ENCODE measurements around the gene GNG4.
"Not testable (repeated sequence)": the region's sequence is repeated elsewhere in the genome, so short reads cannot be mapped to it uniquely, and the experiment has no call there.

The GNG4 gene

DNA sequence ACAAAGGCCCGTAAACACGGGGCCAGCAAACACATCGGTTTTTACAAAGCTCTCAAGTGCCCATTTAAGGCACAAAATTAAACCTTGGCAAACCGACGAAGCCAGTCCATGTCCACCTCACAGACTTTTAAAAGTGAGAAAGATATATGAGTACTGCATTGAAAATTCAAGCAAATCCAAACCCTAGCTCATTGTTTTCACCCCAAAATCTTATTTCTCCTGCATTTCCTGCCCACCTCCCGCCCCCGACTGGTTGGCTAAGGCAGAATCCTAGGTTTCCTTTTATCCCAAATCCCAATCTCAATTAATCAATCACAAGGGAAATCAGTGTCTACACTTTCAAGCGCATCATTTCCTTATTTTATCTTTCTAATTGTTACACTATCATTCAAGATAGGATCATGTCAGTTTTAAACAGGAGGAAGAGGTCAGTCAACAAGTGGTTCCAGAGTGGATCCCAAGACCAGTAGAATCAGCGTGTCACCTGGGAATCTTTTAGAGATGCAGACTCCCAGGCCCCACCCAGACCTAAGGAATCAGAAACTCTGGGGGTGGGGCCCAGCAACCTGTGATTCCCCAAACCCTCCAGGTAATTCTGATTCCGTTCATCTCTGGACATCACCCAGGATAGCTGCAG is 1.7 kb upstream of the GNG4 start:
- DNase-seq: no peak
- intact Hi-C loops (cut with DNase I): no loop called here

DNA sequence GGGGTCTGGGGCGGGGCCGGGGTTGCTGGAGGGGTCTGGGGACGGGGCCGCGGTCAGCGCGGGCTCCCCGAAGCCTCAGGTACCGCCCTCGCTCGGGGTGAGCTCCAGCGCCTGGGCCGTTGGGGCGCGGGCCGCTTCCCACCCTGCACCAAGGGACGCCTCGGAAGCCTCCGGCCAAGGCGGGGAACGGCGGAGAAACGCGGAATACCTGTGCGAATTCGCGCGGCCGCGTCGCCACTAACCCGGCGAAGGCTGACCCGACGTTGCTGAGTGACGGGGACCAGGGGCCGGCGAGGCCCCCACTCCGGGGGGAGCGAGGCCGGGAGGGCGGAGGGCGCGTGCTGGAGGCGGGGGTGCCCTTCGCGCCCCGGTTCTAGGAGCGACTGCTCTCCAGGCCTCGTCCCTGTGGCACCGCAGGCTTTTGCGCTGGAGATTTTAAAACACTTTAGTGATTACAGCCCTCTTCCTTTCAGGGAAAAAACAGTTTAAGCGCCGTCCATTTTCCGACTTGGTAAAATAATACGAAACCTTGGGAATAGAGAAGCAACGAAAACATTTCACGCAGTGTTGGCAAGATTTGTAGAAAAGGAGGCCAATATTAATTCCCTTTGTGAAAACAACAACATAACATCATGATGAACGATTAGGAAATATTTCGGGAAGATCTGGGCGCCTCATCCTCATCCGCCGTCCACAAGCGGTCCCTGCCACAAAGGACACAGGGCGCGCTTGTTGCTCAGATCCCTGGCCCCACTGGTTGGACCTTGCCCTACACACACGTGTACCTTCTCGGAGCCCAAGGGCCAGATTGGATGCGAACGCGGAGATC is 971 bp upstream of the GNG4 start:
- intact Hi-C loops (cut with DNase I): no loop called here
- DNase-seq: peak in 1 of 42 donors; percentile 10

DNA sequence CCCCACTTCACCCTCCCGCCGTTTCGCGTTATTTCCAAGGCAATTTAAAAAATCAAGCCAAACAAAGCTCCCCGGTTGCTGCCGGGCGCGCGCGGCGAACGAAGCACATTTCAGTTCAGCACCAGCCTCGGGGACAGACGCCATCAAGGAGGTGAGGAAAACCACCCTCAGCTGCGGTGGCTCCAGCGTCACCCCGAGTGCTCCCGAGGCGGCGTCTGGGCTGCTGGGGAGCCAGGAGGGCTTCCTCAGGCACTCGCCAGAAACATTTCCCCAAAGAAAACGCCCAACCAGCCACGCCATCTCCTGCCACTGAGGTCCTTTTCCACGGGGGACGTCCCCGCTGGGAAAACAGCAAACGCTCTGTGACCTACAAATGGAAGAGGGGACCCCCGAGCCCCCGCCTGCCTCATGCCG is 623 bp downstream of the GNG4 start:
- intact Hi-C loops (cut with DNase I): no loop called here
- peak in 35 of 42 donors; percentile 28 to 73 (median 50) for DNase-seq

DNA sequence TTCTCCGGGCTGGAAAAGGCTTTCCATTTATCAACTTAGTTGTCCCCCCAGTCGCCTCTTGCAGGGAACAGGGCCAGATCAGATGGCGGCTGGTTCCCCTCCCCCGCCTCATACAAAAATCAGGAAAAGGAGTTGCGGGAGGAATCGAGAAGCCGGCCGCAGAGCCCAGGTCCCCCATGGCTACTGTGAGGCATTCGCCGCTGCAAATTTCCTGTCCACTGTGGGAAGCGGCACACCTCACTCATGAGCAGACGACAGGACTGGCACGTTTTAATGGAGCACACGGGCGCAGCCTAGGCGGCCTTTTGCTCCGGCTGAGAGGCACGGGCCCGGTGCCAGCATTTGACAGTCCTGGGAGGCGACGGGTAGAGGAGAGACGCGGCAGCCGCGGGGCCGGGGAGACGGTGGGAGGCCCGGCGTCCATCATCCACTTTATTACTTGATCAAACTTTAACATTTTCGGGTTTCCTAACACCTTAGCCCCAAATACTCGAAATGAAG is 1.1 kb downstream of the GNG4 start:
- intact Hi-C loops (cut with DNase I): no loop called here
- peak in 21 of 42 donors; percentile 19 to 67 (median 45) for DNase-seq

DNA sequence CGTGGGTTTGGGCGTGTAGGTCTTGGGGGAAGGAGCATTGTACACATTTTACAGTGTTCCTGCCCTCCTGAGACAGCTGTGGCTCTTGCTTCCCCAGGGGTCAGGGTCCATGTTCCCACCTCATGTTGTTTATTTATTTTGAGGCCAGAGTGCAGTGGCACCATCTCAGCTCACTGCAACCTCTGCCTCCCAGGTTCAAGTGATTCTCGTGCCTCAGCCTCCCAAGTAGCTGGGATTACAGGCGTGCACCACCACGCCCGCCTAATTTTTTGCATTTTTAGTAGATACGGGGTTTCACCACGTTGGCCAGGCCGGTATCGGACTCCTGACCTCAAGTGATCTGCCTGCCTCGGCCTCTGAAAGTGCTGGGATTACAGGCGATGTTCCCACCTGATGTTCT is 2.0 kb downstream of the GNG4 start:
- DNase-seq; intact Hi-C loops (cut with DNase I): not testable (repeated sequence)

DNA sequence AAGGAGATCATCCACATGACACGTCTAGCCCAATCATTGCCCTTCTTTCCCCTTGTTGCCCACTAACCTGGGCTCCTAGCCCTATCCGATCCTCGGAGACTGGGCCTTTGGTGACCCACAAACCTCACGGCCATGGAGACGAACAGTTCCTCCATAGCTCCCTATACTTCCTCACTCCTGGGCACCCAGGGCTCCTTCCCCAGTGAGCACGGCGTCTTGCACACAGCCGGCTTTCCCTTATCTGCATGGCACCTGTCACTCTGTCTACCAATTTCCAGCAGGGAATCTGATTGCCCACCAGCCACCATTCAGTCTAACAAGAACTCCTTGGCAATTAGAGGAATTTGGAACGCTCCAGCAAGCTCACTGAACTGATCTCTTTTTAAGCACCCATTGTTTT is 3.1 kb downstream of the GNG4 start:
- DNase-seq: no peak
- intact Hi-C loops (cut with DNase I): no loop called here

DNA sequence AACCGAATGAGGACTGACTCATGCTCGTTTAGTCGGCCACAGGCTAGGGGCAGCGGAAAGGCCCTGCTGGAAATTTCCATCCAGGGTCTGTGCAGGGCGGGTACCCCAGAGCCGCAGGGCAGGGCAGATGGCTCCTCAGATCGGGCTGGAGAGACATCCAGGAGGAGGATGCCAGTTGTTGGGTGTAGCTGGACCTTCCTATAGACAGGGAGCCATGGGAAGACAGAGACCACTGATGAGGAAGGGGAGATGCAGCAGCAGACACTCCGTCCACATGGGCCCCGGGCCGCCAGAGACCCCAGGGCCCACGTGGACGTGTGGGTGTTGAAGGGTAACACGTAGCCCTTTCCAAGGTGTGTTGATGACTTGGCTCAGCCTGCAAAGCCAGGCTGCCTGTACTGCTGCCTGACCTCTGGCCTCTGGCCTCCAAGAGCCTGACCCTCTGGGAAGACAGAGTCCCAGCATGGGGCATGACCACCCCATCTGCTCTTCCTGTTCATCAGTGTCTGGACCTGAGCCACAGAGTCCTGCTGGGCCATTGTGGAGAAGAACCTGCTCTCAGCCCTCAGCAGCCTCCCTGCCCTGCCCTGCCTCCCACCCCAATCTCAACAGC is 4.8 kb downstream of the GNG4 start:
- intact Hi-C loops (cut with DNase I): no loop called here

DNA sequence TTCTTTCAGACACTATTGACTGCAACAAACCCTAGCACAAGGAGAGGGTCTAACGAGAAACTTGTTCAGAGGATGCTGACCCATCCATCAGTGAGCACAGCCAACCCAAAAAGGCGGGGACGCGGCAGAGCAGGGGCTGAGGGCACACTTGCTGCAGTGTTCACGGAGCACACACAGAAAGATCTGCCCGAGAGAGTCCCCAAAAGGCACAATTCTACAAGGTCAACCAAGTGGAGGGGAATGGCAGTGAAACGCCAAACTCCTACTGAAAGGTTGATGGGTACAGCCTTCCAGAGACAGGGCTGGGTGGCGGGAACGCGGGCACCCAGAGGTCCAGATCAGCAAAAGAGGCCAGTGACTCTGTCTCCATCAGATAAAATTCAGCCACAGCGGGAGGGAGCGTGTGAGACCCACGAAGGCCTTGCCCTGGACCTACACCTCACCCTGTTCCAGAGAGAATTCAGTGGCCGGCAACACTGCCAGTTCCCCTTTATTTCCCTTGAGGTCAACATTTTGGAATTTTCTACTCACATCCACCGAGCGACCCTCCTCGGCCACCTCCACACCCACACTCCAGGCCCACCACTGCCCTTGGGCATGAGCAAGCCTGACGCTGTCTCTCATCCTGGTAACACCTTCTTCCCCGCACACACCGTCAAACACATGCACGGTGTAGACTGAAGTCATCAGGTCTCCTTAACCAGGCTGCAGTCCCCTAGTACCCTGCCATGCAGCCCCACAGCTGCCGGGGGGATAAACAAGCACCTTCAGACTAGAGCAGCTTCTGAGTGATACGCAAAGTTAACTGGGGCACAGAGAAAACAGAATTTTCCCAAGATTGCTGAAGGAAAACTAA is 5.5 kb downstream of the GNG4 start:
- intact Hi-C loops (cut with DNase I): no loop called here
- DNase-seq: peak in 2 of 42 donors; percentile 0 to 31

More for the DNA sequence above, 4.8 kb downstream of the GNG4 start:
- peak in 2 of 42 donors; percentile 0 to 22 for DNase-seq

DNA sequence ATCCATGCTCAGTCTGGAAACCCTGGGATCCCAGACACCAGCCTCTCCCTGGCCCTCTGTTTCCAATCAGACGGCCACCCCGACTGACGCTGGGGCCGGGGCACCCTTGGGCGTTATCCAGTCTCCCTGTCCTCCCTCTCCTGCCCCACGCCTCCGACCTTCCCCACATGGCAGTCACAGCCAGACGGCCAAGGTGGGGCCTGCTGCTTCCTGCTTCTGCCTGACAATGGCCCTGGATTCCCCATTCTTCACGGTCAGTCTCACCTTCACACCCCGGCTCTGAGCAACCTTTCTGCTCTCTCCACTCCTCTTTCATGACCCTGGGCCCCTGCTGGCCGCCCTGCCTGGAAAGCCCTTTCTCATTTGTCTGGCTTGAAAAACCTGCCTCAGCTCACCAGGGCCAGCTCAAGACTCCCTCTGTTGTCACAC is 6.6 kb downstream of the GNG4 start:
- intact Hi-C loops (cut with DNase I): no loop called here
- DNase-seq: peak in 1 of 42 donors; percentile 1

DNA sequence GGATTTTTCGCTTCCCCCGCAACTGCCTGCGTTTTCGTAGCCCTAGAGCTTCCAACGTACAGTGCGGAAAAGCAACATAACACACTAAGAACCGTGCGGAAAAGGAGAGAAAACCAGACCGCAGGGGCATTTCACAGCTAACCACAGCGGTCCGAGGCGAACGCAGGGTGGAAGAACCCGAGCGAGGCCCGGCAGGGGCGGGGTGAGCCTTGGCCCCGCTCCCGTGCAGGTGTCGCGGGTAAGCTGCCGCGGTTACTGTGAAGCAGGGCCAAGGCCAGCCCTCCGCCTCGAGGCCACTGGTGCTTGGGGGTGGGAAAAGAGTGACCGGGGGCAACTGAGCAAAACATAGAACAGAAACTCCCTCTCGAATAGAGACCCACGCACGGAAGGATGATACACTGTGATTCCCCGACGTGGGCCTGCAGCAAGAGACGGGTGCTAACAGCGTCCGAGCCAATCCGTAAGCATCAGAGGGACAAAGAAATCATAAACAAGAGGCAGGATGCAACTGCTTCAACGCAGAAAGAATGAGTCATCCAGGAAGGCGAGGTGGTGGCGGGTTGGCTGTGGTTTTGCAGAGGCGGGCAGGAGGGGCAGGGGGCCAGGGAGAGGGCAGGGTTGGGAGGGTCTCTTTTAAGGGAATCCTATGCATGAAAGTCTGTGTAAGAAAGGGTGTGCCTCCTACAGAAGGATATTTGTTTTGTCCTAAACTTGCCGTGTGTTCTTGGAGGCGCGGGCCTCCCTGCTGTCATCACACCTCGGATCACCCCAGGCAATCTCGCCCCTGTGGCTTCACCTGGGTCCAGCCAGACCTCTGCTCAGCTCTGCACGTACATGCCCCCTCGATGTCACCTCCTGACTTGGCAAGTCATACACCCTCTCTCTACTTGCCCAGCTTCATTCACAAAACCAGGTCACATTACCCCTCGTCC is 7.3 kb downstream of the GNG4 start:
- intact Hi-C loops (cut with DNase I): no loop called here
- DNase-seq: peak in 1 of 42 donors; percentile 1

DNA sequence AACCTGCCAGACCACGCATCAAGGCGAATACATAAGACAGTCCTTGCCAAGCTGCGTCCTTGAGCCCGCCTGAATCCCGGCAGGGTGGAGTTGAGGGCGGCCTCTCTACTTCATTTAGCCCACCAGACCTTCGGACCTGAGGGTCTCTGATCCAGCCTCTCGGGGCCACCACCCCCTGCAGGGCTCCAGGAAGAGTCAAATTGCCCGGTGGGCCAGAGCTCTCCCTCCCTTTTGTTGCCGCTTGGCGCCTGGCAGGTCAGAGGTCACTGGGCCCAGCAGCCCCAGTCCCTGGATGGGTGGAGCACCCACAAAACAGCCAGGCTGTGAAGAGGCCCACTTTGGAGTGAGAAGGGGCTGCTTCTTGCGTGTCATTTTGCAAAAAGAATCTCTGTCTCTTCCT is 9.0 kb downstream of the GNG4 start:
- intact Hi-C loops (cut with DNase I): no loop called here
- peak in 4 of 42 donors; percentile 3 to 32 (median 10) for DNase-seq

DNA sequence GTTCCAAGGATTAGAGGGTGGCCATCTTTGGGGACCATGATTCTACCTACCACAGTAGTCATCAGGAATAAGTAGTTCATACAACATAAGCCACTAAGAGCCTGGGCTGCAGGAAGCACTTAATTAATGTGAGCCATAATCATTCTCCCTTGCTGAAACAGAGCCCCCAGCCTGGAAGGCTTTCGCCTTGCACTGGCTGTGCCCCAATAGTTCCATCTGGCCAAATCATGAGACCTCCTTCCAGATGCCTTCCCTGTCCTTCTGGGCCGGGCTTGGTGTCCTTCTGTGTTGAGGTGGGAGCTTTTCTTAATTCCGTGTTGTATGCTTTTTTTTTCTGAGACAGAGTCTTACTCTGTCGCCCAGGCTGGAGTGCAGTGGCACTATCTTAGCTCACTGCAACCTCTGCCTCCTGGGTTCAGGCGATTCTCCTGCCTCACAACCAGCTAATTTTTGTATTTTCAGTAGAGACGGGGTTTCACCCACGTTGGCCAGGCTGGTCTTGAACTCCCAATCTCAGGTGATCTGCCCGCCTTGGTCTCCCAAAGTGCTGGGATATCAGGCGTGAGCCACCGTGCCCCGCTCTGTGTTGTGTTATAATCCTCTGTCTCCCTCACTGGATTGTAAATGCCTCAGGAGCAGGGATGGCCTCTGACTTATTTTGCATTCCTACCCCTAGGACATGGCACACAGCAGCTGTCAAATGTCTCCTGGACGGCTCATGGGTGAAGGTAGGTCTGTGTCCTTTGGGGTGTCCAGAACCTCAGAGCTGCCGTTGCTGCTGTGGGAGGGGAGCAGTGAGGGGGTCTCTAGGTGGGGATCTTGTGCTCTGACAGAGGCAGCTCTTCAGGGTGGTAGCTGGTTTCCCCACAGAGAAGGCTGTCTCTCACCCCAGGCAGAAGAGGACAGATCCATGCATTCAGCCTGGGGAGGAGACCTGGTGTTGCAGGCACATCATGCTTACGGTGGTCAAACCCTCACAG is 10.1 kb downstream of the GNG4 start:
- intact Hi-C loops (cut with DNase I): no loop called here

DNA sequence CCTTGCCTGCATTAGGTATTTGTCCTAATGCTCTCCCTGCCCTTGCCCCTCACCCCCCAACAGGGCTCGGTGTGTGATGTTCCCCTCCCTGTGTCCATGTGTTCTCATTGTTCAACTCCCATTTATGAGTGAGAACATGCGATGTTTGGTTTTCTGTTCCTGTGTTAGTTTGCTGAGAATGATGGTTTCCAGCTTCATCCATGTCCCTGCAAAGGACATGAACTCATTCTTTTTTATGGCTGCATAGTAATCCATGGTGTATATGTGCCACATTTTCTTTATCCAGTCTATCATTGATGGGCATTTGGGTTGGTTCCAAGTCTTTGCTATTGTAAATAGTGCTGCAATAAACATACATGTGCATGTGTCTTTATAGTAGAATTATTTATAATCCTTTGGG is 11.0 kb downstream of the GNG4 start:
- intact Hi-C loops (cut with DNase I); DNase-seq: not testable (repeated sequence)

More for the DNA sequence above, 10.1 kb downstream of the GNG4 start:
- DNase-seq: peak in 5 of 42 donors; percentile 2 to 32 (median 7)

DNA sequence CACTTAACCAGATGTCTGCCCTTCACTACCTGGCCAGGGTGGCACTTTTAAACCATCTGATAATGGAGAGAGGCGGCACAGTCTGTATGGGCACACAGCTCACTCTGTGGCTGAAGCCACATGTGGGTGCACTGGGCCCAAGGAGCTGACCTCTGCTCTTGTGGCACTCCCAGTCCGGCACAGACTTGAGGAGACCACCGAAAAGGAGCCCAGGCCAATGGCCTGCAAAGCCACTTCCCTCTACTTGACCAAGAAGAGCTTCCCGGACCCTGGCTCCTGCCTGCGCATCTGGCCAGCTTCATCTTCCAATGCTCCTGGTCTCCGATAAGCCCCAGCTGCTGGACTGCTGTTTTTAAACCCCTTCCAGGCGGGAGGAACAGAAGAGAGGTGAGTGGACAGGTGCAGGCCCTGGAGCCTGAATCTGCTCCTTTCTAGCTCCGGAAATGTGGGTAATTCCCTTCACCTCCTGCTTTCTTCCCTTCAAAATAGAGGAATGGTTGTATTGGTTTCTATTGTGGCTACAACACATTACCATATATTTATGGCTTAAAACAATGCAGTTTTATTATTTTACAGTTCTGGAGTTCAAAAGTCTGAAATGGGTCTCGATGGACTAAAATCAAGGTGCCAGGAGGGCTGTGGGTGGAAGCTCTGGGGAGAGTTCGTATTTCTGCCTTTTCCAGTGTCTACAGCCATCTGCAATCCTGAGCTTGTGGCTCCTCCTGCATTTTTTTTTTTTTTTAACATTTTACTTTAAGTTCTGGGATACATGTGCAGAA is 11.6 kb downstream of the GNG4 start:
- DNase-seq: peak in 4 of 42 donors; percentile 5 to 18 (median 8)
- intact Hi-C loops (cut with DNase I): no loop called here

DNA sequence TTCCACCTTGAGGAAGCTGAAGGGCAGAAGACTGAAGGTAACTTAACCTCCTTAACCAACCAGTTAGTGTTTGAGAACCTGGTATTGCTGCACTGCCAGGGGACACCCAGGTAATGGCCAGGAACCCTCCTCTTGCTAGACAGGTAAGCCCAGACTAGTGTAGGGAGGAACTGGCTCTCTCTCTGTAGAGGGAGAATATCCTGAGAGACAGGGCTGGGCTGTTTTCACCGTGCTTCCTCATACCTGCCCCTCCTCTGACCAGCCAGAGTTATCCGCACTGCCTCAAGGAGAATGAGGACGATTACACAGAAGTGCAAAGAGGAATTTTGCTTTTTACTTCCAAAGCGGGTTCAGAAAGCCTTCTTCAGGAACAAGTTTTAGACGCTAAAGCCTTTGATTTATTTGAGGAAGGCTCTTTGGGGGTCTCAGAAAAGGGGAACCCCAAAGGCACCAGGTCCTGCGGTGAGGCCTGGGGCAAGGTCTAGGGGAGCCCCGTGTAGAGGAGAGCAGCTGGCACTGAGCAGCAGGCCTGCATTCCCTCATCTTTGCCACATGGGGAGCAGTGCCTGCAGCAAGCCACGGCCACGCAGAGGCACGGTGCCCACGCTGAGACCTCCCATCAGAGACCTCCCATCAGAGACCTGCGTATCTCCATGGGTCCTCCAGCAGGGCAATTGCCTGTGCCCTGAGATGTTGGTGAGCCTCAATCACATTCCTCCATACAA is 13.5 kb downstream of the GNG4 start:
- intact Hi-C loops (cut with DNase I): no loop called here
- no peak for DNase-seq

Data from head of caudate nucleus (tissue), 42 donors.